Colonic mucosa (tissue), 4 donors: ENCODE data around the gene B9D2. TPM values are rescaled to one million over a fixed set of nuclear protein-coding genes. Genes with fewer than 3 reads are reported as not detected.

Experiments used
- DNase-seq: peaks from one replicate; pipeline ENCODE4 v3.0.0-alpha.2; 2020
- H3K27ac ChIP-seq: fragments of 200-600 bp; one replicate; pipeline ENCODE4 v1.8.0; 2021
- H3K27me3 ChIP-seq: fragments of 200-600 bp; one replicate; pipeline ENCODE4 v1.8.0; 2021
- H3K36me3 ChIP-seq: fragments of 200-600 bp; one replicate; pipeline ENCODE4 v1.8.0; 2021
- H3K4me1 ChIP-seq: fragments of 200-600 bp; one replicate; pipeline ENCODE4 v1.8.0; 2021; ENCODE audit warnings: mild to moderate bottlenecking
- H3K4me3 ChIP-seq: fragments of 200-600 bp; one replicate; pipeline ENCODE4 v1.8.0; 2021
- H3K9ac ChIP-seq, 2 donors: one replicate each; pipeline ENCODE4 v1.7.0; 2013; ENCODE audit warnings: control low read depth in 2 of 2, low read depth in 2 of 2, low read length in 2 of 2
- H3K9me3 ChIP-seq: fragments of 200-600 bp; one replicate; pipeline ENCODE4 v1.8.0; 2021
- intact Hi-C: fragments of 100-400 bp; cut with DNase I; formaldehyde crosslinking; loops from one replicate; pipeline ENCODE4 v1.14.1; 2022
- total RNA-seq, 2 donors: library from RNA; stranded (reverse); fragmentation: NEBNext Ultra II Directional in 1 of 2; extraction: Animal tissue kit (Norgen Biotek cat#: 25700) in 1 of 2; gene quantifications; one replicate each; pipeline ENCODE4 v1.2.1, GENCODE V29; 2021
- TF ChIP-seq, protein P1 (sequence below): fragments of 200-600 bp; IDR thresholded peaks from one replicate; pipeline ENCODE4 v1.8.0; 2022; ENCODE audit warnings: antibody characterized with exemption, mild to moderate bottlenecking
- donor health status: healthy.
- donor health status: DM: no; HTN: no; CAD: no.
- donor health status: DM: no; HTN: no; CAD: no.

Gene B9D2
- total RNA-seq, 2 donors from 2014 or later, result 8.4 to 10.4 TPM

- H3K27ac ChIP-seq, result no peak overlapping the region
- no peaks in the 10 kb centered on the region for H3K36me3 ChIP-seq
- H3K4me3 ChIP-seq, result no peak overlapping the region
- H3K4me1 ChIP-seq, result no peaks in the 10 kb centered on the region
- TF ChIP-seq, protein P1, sequence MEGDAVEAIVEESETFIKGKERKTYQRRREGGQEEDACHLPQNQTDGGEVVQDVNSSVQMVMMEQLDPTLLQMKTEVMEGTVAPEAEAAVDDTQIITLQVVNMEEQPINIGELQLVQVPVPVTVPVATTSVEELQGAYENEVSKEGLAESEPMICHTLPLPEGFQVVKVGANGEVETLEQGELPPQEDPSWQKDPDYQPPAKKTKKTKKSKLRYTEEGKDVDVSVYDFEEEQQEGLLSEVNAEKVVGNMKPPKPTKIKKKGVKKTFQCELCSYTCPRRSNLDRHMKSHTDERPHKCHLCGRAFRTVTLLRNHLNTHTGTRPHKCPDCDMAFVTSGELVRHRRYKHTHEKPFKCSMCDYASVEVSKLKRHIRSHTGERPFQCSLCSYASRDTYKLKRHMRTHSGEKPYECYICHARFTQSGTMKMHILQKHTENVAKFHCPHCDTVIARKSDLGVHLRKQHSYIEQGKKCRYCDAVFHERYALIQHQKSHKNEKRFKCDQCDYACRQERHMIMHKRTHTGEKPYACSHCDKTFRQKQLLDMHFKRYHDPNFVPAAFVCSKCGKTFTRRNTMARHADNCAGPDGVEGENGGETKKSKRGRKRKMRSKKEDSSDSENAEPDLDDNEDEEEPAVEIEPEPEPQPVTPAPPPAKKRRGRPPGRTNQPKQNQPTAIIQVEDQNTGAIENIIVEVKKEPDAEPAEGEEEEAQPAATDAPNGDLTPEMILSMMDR, result no peak
- no peak for DNase-seq
- no peaks in the 10 kb centered on the region for H3K27me3 ChIP-seq
- H3K9me3 ChIP-seq, result no peaks in the 10 kb centered on the region
- intact Hi-C loops, result no loop called here
- no peak overlapping the region for H3K9ac ChIP-seq
These were observed 28.5 kb downstream of the B9D2 start for GRCh38 chr19:41335467-41335866.

GRCh38 chr19:41334793-41335192, 29.2 kb downstream of the B9D2 start:
- DNase-seq, result no peak
- H3K9me3 ChIP-seq, result no peaks in the 10 kb centered on the region
- intact Hi-C loops, result no loop called here
- TF ChIP-seq, protein P1, result no peak
- H3K4me3 ChIP-seq, result no peak overlapping the region
- no peaks in the 10 kb centered on the region for H3K4me1 ChIP-seq
- H3K36me3 ChIP-seq, result no peaks in the 10 kb centered on the region
- H3K9ac ChIP-seq, result no peak overlapping the region
- no peak overlapping the region for H3K27ac ChIP-seq
- H3K27me3 ChIP-seq, result no peaks in the 10 kb centered on the region

GRCh38 chr19:41332468-41332867, 31.5 kb downstream of the B9D2 start:
- no peak overlapping the region for H3K4me3 ChIP-seq
- no peaks in the 10 kb centered on the region for H3K36me3 ChIP-seq
- TF ChIP-seq, protein P1, result no peak
- H3K27me3 ChIP-seq, result no peaks in the 10 kb centered on the region
- H3K9ac ChIP-seq, result no peak overlapping the region
- intact Hi-C loops, result no loop called here
- no peaks in the 10 kb centered on the region for H3K9me3 ChIP-seq
- no peak overlapping the region for H3K27ac ChIP-seq
- H3K4me1 ChIP-seq, result peaks cover 10% of the 10 kb centered on the region
- no peak for DNase-seq

DNA sequence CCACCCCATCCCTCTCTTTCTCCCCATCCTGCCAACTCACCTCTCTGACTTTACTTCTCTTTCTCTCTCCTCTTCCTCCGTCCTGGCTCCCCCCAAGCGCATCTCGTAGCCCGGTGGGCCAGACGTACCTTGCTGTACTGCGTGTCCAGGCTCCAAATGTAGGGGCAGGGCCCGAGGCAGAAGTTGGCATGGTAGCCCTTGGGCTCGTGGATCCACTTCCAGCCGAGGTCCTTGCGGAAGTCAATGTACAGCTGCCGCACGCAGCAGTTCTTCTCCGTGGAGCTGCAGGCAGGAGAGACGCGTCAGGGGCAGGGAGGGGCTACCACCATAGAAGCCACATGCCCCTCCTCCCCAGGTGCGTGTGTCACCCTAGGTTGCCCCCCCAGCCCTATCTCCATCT, 31.9 kb downstream of the B9D2 start:
- Histone ChIP-seq H3K27ac (no peak overlapping the region), H3K9me3 (no peaks in the 10 kb centered on the region), H3K27me3 (no peaks in the 10 kb centered on the region), H3K36me3 (no peaks in the 10 kb centered on the region), H3K9ac (no peak overlapping the region), H3K4me3 (no peak overlapping the region), H3K4me1 (peaks cover 14% of the 10 kb centered on the region)
- no peak for DNase-seq
- intact Hi-C loops, result no loop called here
- TF ChIP-seq, protein P1, result no peak

- TF ChIP-seq, protein P1, result no peak
- no peak overlapping the region for H3K27ac ChIP-seq
- peaks cover 14% of the 10 kb centered on the region for H3K4me1 ChIP-seq
- no peaks in the 10 kb centered on the region for H3K9me3 ChIP-seq
- no peak for DNase-seq
- H3K9ac ChIP-seq, result no peak overlapping the region
- H3K4me3 ChIP-seq, result no peak overlapping the region
- H3K27me3 ChIP-seq, result no peaks in the 10 kb centered on the region
- intact Hi-C loops, result no loop called here
- no peaks in the 10 kb centered on the region for H3K36me3 ChIP-seq
These were observed 32.8 kb downstream of the B9D2 start for GRCh38 chr19:41330946-41331678.
